ENCODE data around the gene GALNT16. TPM values are rescaled to one million over a fixed set of nuclear protein-coding genes. Genes with fewer than 3 reads are reported as not detected.
A peak's percentile ranks its signal among the peaks of the same experiment; 100 is the strongest.

GALNT16 gene
- total and polyA plus RNA-seq, 2 donors from 2014 or later, result 13.1 to 15.2 TPM

DNA sequence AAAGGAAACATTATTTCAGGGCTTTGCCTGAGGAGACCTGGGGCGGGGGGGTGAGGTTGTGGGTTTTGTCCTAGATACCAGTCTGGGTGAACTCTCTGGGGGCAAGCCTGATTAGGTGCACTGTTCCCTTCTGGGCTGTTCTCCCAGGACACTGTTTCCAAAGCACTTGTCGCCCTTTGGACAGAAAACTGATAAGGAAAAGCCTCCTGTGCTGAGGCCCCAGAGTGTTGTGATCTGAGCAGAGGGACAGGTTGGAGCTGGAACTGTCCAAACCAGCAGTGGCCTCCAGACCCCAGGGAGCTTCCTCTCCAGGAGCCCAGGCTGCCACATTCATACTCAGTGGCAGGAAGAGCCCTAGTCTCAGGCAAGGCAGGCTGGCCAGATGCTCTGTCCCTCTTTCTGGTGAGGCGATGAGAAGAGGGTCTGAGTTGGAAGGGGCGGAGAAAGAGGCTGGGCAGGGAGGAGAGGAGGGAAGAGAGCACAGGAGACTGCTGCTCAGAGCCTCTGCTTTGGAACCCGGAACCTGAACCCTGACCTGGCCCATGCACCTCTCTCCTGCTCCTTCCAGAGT is 1.9 kb downstream of the GALNT16 start:
- FAIRE-seq (no peak), DNase-seq (no peak)
- TF ChIP-seq, protein P1, sequence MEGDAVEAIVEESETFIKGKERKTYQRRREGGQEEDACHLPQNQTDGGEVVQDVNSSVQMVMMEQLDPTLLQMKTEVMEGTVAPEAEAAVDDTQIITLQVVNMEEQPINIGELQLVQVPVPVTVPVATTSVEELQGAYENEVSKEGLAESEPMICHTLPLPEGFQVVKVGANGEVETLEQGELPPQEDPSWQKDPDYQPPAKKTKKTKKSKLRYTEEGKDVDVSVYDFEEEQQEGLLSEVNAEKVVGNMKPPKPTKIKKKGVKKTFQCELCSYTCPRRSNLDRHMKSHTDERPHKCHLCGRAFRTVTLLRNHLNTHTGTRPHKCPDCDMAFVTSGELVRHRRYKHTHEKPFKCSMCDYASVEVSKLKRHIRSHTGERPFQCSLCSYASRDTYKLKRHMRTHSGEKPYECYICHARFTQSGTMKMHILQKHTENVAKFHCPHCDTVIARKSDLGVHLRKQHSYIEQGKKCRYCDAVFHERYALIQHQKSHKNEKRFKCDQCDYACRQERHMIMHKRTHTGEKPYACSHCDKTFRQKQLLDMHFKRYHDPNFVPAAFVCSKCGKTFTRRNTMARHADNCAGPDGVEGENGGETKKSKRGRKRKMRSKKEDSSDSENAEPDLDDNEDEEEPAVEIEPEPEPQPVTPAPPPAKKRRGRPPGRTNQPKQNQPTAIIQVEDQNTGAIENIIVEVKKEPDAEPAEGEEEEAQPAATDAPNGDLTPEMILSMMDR (IDR thresholded peaks at IDR 0.05; ENCODE audit: borderline replicate concordance, extremely low read depth, insufficient read depth), result no peak
- H3K27me3 ChIP-seq (ENCODE audit: control insufficient read depth, insufficient read depth, low read length), result peaks cover 7% of the 10 kb centered on the region
- H3K36me3 ChIP-seq (ENCODE audit: control insufficient read depth in 2 of 3, insufficient read depth in 3 of 3, low read length in 3 of 3), result no peaks in the 10 kb centered on the region
- no peak overlapping the region for H3K27ac ChIP-seq (ENCODE audit: low read depth in 2 of 2, low read length in 2 of 2)
- intact Hi-C loops (cut with DNase I), result no loop called here
- H3K9ac ChIP-seq (ENCODE audit: low read length in 3 of 3), result peak overlapping the region in 1 of 3 donors; percentile 26
- peak overlapping the region in 1 of 3 donors; percentile 55 for H3K4me3 ChIP-seq (ENCODE audit: low read length in 3 of 3)
- H3K4me1 ChIP-seq (ENCODE audit: control insufficient read depth in 2 of 3, insufficient read depth in 2 of 3, low read depth in 1 of 3, low read length in 3 of 3), result peaks cover 0 to 4% (median 0%) of the 10 kb centered on the region in 3 donors
- no peaks in the 10 kb centered on the region for H3K9me3 ChIP-seq (ENCODE audit: control insufficient read depth in 2 of 3, insufficient read depth in 1 of 3, low read length in 3 of 3)

DNA sequence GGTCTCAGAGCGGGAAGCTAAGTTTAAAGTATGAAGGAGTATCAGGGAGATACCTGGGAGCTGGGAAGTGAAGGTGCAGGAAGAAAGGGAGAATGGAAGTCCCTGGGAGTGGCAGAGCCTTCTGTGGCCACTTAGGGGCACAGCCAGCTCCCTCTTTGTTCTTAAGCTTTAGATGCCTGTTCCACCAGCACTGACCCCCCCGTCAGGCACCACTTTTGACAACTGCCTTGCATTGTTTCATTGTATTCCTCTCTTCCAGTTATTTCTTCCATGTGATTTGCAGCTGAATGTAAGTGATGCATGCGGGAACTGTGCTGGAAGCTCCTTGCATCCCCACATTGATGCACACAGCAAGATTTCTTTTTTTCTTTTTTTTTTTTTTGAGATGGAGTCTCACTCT is 2.6 kb downstream of the GALNT16 start:
- intact Hi-C loops (cut with DNase I), result no loop called here
- H3K9me3 ChIP-seq (ENCODE audit: control insufficient read depth in 2 of 3, insufficient read depth in 1 of 3, low read length in 3 of 3), result no peaks in the 10 kb centered on the region
- TF ChIP-seq, protein P1 (IDR thresholded peaks at IDR 0.05; ENCODE audit: borderline replicate concordance, extremely low read depth, insufficient read depth), result no peak
- H3K4me3 ChIP-seq (ENCODE audit: low read length in 3 of 3), result no peak overlapping the region
- no peak for FAIRE-seq
- no peaks in the 10 kb centered on the region for H3K36me3 ChIP-seq (ENCODE audit: control insufficient read depth in 2 of 3, insufficient read depth in 3 of 3, low read length in 3 of 3)
- peaks cover 0 to 4% (median 0%) of the 10 kb centered on the region in 3 donors for H3K4me1 ChIP-seq (ENCODE audit: control insufficient read depth in 2 of 3, insufficient read depth in 2 of 3, low read depth in 1 of 3, low read length in 3 of 3)
- H3K9ac ChIP-seq (ENCODE audit: low read length in 3 of 3), result no peak overlapping the region
- H3K27ac ChIP-seq (ENCODE audit: low read depth in 2 of 2, low read length in 2 of 2), result no peak overlapping the region
- H3K27me3 ChIP-seq (ENCODE audit: control insufficient read depth, insufficient read depth, low read length), result peaks cover 7% of the 10 kb centered on the region
- DNase-seq, result no peak

DNA sequence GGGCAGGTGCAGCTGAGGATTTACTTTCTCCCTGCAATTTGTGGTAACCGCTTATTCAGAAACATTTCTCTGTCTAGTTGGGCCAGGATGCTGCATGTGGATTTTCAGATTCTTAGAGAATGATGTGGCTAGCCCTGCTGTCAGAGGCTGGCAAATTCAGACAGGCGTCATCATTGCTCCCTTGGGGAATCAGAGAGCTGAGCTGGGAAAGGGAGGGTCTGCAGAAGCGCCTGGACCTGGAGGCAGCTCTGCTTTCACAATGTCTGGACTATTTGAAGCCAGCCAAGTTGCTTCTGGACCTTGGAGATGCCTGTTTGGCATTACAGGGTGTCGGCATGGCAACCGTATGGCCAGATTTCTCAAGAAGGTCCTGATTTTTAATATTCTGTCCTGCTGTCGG is 3.4 kb downstream of the GALNT16 start:
- DNase-seq, result no peak
- Histone ChIP-seq H3K27ac (ENCODE audit: low read depth in 2 of 2, low read length in 2 of 2) (no peak overlapping the region), H3K9me3 (ENCODE audit: control insufficient read depth in 2 of 3, insufficient read depth in 1 of 3, low read length in 3 of 3) (no peaks in the 10 kb centered on the region), H3K36me3 (ENCODE audit: control insufficient read depth in 2 of 3, insufficient read depth in 3 of 3, low read length in 3 of 3) (no peaks in the 10 kb centered on the region), H3K9ac (ENCODE audit: low read length in 3 of 3) (no peak overlapping the region), H3K4me3 (ENCODE audit: low read length in 3 of 3) (no peak overlapping the region), H3K27me3 (ENCODE audit: control insufficient read depth, insufficient read depth, low read length) (peaks cover 7% of the 10 kb centered on the region), H3K4me1 (ENCODE audit: control insufficient read depth in 2 of 3, insufficient read depth in 2 of 3, low read depth in 1 of 3, low read length in 3 of 3) (peaks cover 0 to 4% (median 0%) of the 10 kb centered on the region in 3 donors)
- intact Hi-C loops (cut with DNase I), result no loop called here
- FAIRE-seq, result no peak
- TF ChIP-seq, protein P1 (IDR thresholded peaks at IDR 0.05; ENCODE audit: borderline replicate concordance, extremely low read depth, insufficient read depth), result no peak

DNA sequence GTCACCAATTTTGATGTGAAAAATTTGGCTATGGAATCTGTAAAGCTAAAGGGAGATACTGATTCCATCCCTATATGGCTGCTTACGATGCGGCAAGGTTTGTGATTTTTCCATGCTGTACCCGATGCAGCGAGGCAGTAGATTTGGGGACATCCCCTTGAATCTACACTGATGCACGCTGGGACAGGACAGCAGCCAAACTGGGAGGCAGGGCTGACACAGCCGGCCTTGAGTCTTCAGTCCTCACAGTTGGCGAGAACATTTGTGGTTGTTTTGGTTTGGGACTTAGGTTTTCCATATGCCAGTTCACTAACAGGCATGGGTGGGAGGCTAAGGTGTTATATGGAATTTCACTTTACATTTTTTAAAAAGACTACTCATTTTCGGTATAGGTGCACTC is 3.8 kb downstream of the GALNT16 start:
- no peak overlapping the region for H3K4me3 ChIP-seq (ENCODE audit: low read length in 3 of 3)
- FAIRE-seq, result no peak
- no peak overlapping the region for H3K27ac ChIP-seq (ENCODE audit: low read depth in 2 of 2, low read length in 2 of 2)
- H3K9me3 ChIP-seq (ENCODE audit: control insufficient read depth in 2 of 3, insufficient read depth in 1 of 3, low read length in 3 of 3), result no peaks in the 10 kb centered on the region
- peaks cover 4% of the 10 kb centered on the region for H3K27me3 ChIP-seq (ENCODE audit: control insufficient read depth, insufficient read depth, low read length)
- TF ChIP-seq, protein P1 (IDR thresholded peaks at IDR 0.05; ENCODE audit: borderline replicate concordance, extremely low read depth, insufficient read depth), result no peak
- DNase-seq, result no peak
- intact Hi-C loops (cut with DNase I), result no loop called here
- H3K9ac ChIP-seq (ENCODE audit: low read length in 3 of 3), result no peak overlapping the region
- H3K4me1 ChIP-seq (ENCODE audit: control insufficient read depth in 2 of 3, insufficient read depth in 2 of 3, low read depth in 1 of 3, low read length in 3 of 3), result peaks cover 0 to 4% (median 0%) of the 10 kb centered on the region in 3 donors
- H3K36me3 ChIP-seq (ENCODE audit: control insufficient read depth in 2 of 3, insufficient read depth in 3 of 3, low read length in 3 of 3), result no peaks in the 10 kb centered on the region

Measured in kidney (tissue), 14 donors.